Measurements from ENCODE around the gene DONSON. TPM values are rescaled to one million over a fixed set of nuclear protein-coding genes. Genes with fewer than 3 reads are reported as not detected.
"Not testable (repeated sequence)": the region's sequence is repeated elsewhere in the genome, so short reads cannot be mapped to it uniquely, and the experiment has no call there.

DONSON gene
- total and polyA plus RNA-seq, 9 of the 15 experiments (the other 6 are each of a cell fraction or from before 2014, with no cell fraction given), result 26.7 to 124 (median 62.6) TPM

- TF ChIP-seq ZC3H8 (IDR thresholded peaks at IDR 0.05), result no peak
- TF ChIP-seq NR2C1 (IDR thresholded peaks at IDR 0.05), result no peak
- TF ChIP-seq NR2C1 (tag; IDR thresholded peaks at IDR 0.05), result no peak
- TF ChIP-seq TEAD1 (CRISPR knock-in tag; IDR thresholded peaks at IDR 0.05), result no peak
- no peak for TF ChIP-seq SRF (CRISPR knock-in tag; IDR thresholded peaks at IDR 0.05)
- TF ChIP-seq HSF4 (CRISPR knock-in tag; IDR thresholded peaks at IDR 0.05; ENCODE audit: borderline replicate concordance), result no peak
- no peak for TF ChIP-seq ZNF512 (tag; IDR thresholded peaks at IDR 0.05)
- no peak for TF ChIP-seq NCOR1 (IDR thresholded peaks at IDR 0.05)
- TF ChIP-seq PBX2 (CRISPR knock-in tag; IDR thresholded peaks at IDR 0.05; ENCODE audit: low read depth), result no peak
- TF ChIP-seq PBX2 (tag; conservative IDR thresholded peaks at IDR 0.05; ENCODE audit: low read depth), result no peak
- no peak for TF ChIP-seq CHD1 (IDR thresholded peaks at IDR 0.05; ENCODE audit: low read length)
- no peak for TF ChIP-seq TRIM24 (IDR thresholded peaks at IDR 0.05)
These were observed 45.8 kb upstream of the DONSON start (continued) for GRCh38 chr21:33634254-33634653.

DNA sequence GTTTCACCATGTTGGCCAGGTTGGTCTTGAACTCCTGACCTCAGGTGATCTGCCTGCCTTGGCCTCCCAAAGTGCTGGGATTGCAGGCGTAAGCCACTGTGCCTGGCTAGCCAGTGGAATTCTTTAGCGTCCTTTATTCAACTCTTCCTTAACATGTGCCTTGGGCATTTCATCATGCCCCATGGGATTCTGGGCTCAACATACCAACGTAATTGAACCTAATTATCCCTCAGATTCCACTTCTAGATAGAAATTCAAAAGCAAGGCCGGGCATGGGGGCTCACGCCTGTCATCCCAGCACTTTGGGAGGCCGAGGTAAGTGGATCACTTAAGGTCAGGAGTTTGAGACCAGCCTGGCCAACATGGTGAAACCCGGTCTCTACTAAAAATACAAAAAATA is 37.7 kb upstream of the DONSON start:
- ATAC-seq; H3K4me1 ChIP-seq (replicated peaks in 1 of 2; ENCODE audit: control insufficient read depth in 2 of 2, insufficient read depth in 2 of 2, low read length in 2 of 2); H3K9me1 ChIP-seq (ENCODE audit: control insufficient read depth, insufficient read depth, low read length); intact Hi-C loops (cut with micrococcal nuclease); H4K20me1 ChIP-seq (replicated peaks; ENCODE audit: control insufficient read depth, insufficient read depth, low read length); H3K4me2 ChIP-seq (ENCODE audit: insufficient read depth, low read length); H3K27me3 ChIP-seq (ENCODE audit: control insufficient read depth in 2 of 2, insufficient read depth in 2 of 2, low read length in 2 of 2); H2AFZ ChIP-seq (ENCODE audit: low read depth, low read length); H3K79me2 ChIP-seq (ENCODE audit: control insufficient read depth, insufficient read depth, low read length); DNase-seq (ENCODE audit: extremely low read depth in 1 of 4, low spot score in 3 of 4); FAIRE-seq; CTCF ChIA-PET (ENCODE audit: low intra/inter-chr PET ratio); H3K4me3 ChIP-seq; BruUV-seq (replicated peaks); in situ Hi-C loops (cut with MboI); H3K9me3 ChIP-seq (replicated peaks; ENCODE audit: control insufficient read depth, insufficient read depth, low read depth, low read length); H3K27ac ChIP-seq (ENCODE audit: extremely low read depth, low read depth, low read length); H3K9ac ChIP-seq (ENCODE audit: insufficient read depth in 1 of 2, low read depth in 2 of 2, low read length in 2 of 2): not testable (repeated sequence)
- POLR2A ChIA-PET, result interaction anchor here (1.4 kb wide), 1 partner anchor 250 kb away, joined by 3 read pairs; no protein-coding TSS in a partner anchor
- H3K36me3 ChIP-seq (ENCODE audit: control insufficient read depth, insufficient read depth, low read length), result peaks cover 26% of the 10 kb centered on the region; the same call in 2 of the 3 replicates
- WGBS (ENCODE audit: insufficient coverage, low coverage, missing lambda C conversion rate), result 85% methylated on average over 7 of the region's 7 CpGs
